ENCODE results near the gene ADARB2.

DNA sequence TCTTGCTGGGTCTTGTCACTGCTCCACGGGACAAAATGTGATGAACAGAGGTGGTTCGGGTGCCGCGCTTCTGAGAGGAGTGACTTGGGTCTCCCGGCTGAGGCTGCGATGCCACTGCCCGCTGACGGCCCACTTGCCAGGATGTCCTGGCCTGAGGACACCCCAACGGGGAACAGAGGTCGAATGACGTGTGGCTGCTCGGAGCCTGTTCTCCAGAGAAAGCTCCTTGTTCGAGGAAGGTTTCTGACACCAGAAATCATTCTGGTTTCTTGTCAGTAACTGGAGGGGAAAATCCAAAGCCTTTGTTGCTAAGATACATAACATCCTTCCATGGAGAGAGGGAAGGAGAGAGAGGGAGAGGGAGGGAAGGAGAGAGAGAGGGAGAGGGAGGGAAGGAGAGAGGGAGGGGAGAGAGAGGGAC is 444.7 kb downstream of the ADARB2 start:
- TF ChIP-seq, protein P1, sequence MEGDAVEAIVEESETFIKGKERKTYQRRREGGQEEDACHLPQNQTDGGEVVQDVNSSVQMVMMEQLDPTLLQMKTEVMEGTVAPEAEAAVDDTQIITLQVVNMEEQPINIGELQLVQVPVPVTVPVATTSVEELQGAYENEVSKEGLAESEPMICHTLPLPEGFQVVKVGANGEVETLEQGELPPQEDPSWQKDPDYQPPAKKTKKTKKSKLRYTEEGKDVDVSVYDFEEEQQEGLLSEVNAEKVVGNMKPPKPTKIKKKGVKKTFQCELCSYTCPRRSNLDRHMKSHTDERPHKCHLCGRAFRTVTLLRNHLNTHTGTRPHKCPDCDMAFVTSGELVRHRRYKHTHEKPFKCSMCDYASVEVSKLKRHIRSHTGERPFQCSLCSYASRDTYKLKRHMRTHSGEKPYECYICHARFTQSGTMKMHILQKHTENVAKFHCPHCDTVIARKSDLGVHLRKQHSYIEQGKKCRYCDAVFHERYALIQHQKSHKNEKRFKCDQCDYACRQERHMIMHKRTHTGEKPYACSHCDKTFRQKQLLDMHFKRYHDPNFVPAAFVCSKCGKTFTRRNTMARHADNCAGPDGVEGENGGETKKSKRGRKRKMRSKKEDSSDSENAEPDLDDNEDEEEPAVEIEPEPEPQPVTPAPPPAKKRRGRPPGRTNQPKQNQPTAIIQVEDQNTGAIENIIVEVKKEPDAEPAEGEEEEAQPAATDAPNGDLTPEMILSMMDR (IDR thresholded peaks at IDR 0.05), result no peak
- no peak for TF ChIP-seq ZFX (IDR thresholded peaks at IDR 0.05; ENCODE audit: borderline replicate concordance)
